Measurements from ENCODE around the gene KRT8.
"Not testable (repeated sequence)": the region's sequence is repeated elsewhere in the genome, so short reads cannot be mapped to it uniquely, and the experiment has no call there.

DNA sequence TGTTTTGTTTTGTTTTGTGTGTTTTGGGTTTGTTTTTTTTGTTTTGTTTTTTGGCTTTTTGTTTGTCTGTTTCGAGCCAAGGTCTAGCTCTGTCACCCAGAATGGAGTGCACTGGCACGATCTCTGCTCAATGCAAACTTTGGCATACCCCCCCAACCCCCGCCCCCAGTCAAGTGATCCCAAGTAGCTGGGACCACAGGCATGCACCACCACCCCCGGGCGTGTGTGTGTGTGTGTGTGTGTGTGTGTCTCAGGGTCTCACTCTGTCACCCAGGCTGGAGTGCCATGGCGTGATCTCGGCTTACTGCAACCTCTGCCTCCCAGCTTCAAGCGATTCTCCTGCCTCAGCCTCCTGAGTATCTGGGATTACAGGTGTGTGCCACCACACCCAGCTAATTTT is 24.4 kb downstream of the KRT8 start:
- TF ChIP-seq, protein P1, sequence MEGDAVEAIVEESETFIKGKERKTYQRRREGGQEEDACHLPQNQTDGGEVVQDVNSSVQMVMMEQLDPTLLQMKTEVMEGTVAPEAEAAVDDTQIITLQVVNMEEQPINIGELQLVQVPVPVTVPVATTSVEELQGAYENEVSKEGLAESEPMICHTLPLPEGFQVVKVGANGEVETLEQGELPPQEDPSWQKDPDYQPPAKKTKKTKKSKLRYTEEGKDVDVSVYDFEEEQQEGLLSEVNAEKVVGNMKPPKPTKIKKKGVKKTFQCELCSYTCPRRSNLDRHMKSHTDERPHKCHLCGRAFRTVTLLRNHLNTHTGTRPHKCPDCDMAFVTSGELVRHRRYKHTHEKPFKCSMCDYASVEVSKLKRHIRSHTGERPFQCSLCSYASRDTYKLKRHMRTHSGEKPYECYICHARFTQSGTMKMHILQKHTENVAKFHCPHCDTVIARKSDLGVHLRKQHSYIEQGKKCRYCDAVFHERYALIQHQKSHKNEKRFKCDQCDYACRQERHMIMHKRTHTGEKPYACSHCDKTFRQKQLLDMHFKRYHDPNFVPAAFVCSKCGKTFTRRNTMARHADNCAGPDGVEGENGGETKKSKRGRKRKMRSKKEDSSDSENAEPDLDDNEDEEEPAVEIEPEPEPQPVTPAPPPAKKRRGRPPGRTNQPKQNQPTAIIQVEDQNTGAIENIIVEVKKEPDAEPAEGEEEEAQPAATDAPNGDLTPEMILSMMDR (conservative IDR thresholded peaks at IDR 0.05): not testable (repeated sequence)
- not testable (repeated sequence) for TF ChIP-seq ZFX (IDR thresholded peaks at IDR 0.05)
